ENCODE data around the gene DYNC1LI1. TPM values are rescaled to one million over a fixed set of nuclear protein-coding genes. Genes with fewer than 3 reads are reported as not detected.
A peak's percentile ranks its signal among the peaks of the same experiment; 100 is the strongest.

DYNC1LI1 gene
- total and polyA plus RNA-seq, 2 of the 4 experiments (the other 2 are of a cell fraction): 25.2 to 30.8 TPM

DNA sequence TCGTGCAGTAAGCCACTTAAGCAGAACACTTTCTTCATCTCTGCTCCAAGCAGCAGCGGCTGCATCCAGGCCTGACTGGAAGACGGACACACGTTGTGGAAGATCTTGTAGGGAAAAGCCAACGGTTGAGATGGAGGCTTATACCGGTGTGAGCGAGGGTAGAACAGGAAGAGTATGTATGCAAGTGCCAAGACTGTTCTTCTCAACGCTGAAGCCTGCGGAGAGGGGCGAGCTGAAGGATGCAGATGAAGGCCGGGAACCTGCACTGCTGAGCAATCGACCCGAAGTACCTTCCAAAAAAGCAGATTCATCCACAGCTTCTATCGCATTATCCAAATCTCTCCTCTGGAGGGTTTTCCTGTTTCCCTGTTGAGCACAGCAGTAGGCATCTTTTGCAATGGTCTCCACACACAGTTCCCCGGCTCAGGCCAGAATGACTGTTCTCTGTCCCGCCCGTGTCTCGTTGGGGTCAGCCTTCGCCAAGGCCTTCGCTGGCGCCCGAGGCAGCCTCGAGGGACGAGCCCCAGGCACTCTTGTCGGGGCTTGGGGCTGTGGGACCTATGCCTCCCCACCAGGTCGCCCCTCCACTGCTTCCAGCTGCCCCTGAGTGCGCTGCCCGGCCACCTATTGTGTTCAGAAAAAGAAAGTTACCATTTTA is 22.2 kb upstream of the DYNC1LI1 start:
- Histone ChIP-seq H4K20me1 (ENCODE audit: insufficient read depth, low read length) (no peaks in the 10 kb centered on the region), H3K4me1 (ENCODE audit: control insufficient read depth, insufficient read depth, low read length) (peaks cover 4% of the 10 kb centered on the region; the same call in 1 of the 2 replicates), H4K8ac (ENCODE audit: low read depth in 2 of 2, low read length in 2 of 2) (no peak overlapping the region), H2BK15ac (ENCODE audit: low read depth, low read length) (no peak overlapping the region), H3K23ac (ENCODE audit: low read depth, low read length) (no peak overlapping the region), H2BK5ac (ENCODE audit: low read depth, low read length, poor library complexity, severe bottlenecking) (no peak overlapping the region), H2BK120ac (ENCODE audit: low read depth, low read length) (no peak overlapping the region), H3K4me3 (ENCODE audit: insufficient read depth, low read depth, low read length) (no peak overlapping the region), H3K9me3 (ENCODE audit: control insufficient read depth, insufficient read depth, low read length) (no peaks in the 10 kb centered on the region), H3K14ac (replicated peaks; ENCODE audit: low read depth, low read length) (no peak overlapping the region), H2AFZ (replicated peaks; ENCODE audit: low read length, poor library complexity) (peak overlapping the region; percentile 9), H3K18ac (ENCODE audit: low read depth, low read length) (no peak overlapping the region), H4K5ac (ENCODE audit: low read depth, low read length) (no peak overlapping the region), H3K56ac (ENCODE audit: extremely low read depth, insufficient read depth, low read length) (no peak overlapping the region), H2AK5ac (ENCODE audit: low read depth, low read length) (no peak overlapping the region), H3K79me1 (ENCODE audit: low read depth in 1 of 2, low read length in 2 of 2) (no peaks in the 10 kb centered on the region), H3K4ac (ENCODE audit: low read depth, low read length) (no peak overlapping the region), H3K27me3 (ENCODE audit: control insufficient read depth, insufficient read depth, low read length) (peaks cover 1% of the 10 kb centered on the region; the same call in 1 of the 2 replicates), H2BK20ac (ENCODE audit: low read depth, low read length) (no peak overlapping the region), H3K9me1 (ENCODE audit: insufficient read depth, low read length) (0 out of 2 replicates have a peak, but pooled peaks cover 9% of the 10 kb centered on the region), H3K9ac (ENCODE audit: low read depth, low read length) (no peak overlapping the region), H3K27ac (ENCODE audit: insufficient read depth, low read length) (no peak overlapping the region), H3K36me3 (ENCODE audit: control insufficient read depth, insufficient read depth, low read length) (no peaks in the 10 kb centered on the region), H2AK9ac (replicated peaks; ENCODE audit: low read depth, low read length, poor library complexity) (no peak overlapping the region), H3K4me2 (ENCODE audit: low read depth, low read length) (no peak overlapping the region), H4K91ac (ENCODE audit: insufficient read depth, low read depth, low read length) (no peak overlapping the region)
- ChIA-PET POLR2A (ENCODE audit: unreplicated experiment) (no interaction called here), CTCF (no interaction called here)
- ATAC-seq (ENCODE audit: low read depth) (no peak), DNase-seq (no peak)
- intact Hi-C loops (cut with micrococcal nuclease) (no loop called here), in situ Hi-C loops (cut with MboI; ENCODE audit: low sequenced_read_pairs) (no loop called here), dilution Hi-C loops (cut with HindIII; ENCODE audit: low sequenced_read_pairs, unreplicated experiment) (no loop called here)
- no peak for TF ChIP-seq CEBPB (IDR thresholded peaks at IDR 0.05; ENCODE audit: low read depth, low read length)
- TF ChIP-seq FOS (IDR thresholded peaks at IDR 0.05; ENCODE audit: low read depth, low read length): no peak
- TF ChIP-seq, protein P1, sequence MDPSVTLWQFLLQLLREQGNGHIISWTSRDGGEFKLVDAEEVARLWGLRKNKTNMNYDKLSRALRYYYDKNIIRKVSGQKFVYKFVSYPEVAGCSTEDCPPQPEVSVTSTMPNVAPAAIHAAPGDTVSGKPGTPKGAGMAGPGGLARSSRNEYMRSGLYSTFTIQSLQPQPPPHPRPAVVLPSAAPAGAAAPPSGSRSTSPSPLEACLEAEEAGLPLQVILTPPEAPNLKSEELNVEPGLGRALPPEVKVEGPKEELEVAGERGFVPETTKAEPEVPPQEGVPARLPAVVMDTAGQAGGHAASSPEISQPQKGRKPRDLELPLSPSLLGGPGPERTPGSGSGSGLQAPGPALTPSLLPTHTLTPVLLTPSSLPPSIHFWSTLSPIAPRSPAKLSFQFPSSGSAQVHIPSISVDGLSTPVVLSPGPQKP (IDR thresholded peaks at IDR 0.05; ENCODE audit: borderline replicate concordance, low read depth, low read length): no peak
- no peak for TF ChIP-seq RAD21 (IDR thresholded peaks at IDR 0.05; ENCODE audit: low read length)
- TF ChIP-seq MXI1 (IDR thresholded peaks at IDR 0.05; ENCODE audit: borderline replicate concordance, low read depth, low read length): no peak
- TF ChIP-seq CTCF (conservative IDR thresholded peaks at IDR 0.05; ENCODE audit: low read depth, low read length): no peak
- TF ChIP-seq MAZ (IDR thresholded peaks at IDR 0.05; ENCODE audit: borderline replicate concordance, low read depth, low read length): no peak
- TF ChIP-seq RCOR1 (IDR thresholded peaks at IDR 0.05; ENCODE audit: insufficient replicate concordance, low read length): no peak
- TF ChIP-seq CHD1 (IDR thresholded peaks at IDR 0.05; ENCODE audit: low read depth, low read length): no peak
- TF ChIP-seq POLR2A (IDR thresholded peaks at IDR 0.05; ENCODE audit: low read depth, low read length): no peak
- TF ChIP-seq NFE2L2 (IDR thresholded peaks at IDR 0.05; ENCODE audit: low read depth, low read length): no peak
- no peak for TF ChIP-seq RFX5 (IDR thresholded peaks at IDR 0.05; ENCODE audit: low read depth, low read length)
- TF ChIP-seq BHLHE40 (IDR thresholded peaks at IDR 0.05; ENCODE audit: low read depth, low read length): no peak
- 68% methylated on average over 11 of the region's 28 CpGs; no CpG with 5 or more reads in 1 of the 2 experiments for WGBS, 2 experiments (ENCODE audit: extremely low coverage in 2 of 2, insufficient read length in 1 of 2)
- no TSS peak for BruUV-seq (replicated peaks)

Data from IMR-90 (cell line).